ENCODE results near the gene DAP3.
"Not testable (repeated sequence)": the region's sequence is repeated elsewhere in the genome, so short reads cannot be mapped to it uniquely, and the experiment has no call there.

DAP3 gene

GRCh38 chr1:155687705-155688323 lies 1.1 kb upstream of the DAP3 start:
- not testable (repeated sequence) for DNase-seq (ENCODE audit: low read depth)

- peak; percentile 66 for DNase-seq (ENCODE audit: low read depth)
Observed at GRCh38 chr1:155688324-155689080, 389 bp upstream of the DAP3 start, which contains the start of gene YY1AP1. Gene YY1AP1 (minus strand): TSS chr1:155688774. CDS start chr1:155680436, 8,338 bp downstream.

GRCh38 chr1:155691992-155692528 lies 3.2 kb downstream of the DAP3 start:
- no peak for DNase-seq (ENCODE audit: low read depth)

- no peak for DNase-seq (ENCODE audit: low read depth)
Observed at GRCh38 chr1:155694167-155694566, 5.3 kb downstream of the DAP3 start.

GRCh38 chr1:155695072-155695471 lies 6.2 kb downstream of the DAP3 start:
- DNase-seq (ENCODE audit: low read depth), result no peak

GRCh38 chr1:155695608-155696007 lies 6.7 kb downstream of the DAP3 start:
- DNase-seq (ENCODE audit: low read depth), result no peak

- no peak for DNase-seq (ENCODE audit: low read depth)
Observed at GRCh38 chr1:155696524-155696923, 7.6 kb downstream of the DAP3 start.

- no peak for DNase-seq (ENCODE audit: low read depth)
Observed at GRCh38 chr1:155697046-155697445, 8.2 kb downstream of the DAP3 start.

GRCh38 chr1:155697616-155698015 lies 8.7 kb downstream of the DAP3 start:
- not testable (repeated sequence) for DNase-seq (ENCODE audit: low read depth)

- DNase-seq (ENCODE audit: low read depth), result no peak
Observed at GRCh38 chr1:155698382-155699038, 9.6 kb downstream of the DAP3 start.

- DNase-seq (ENCODE audit: low read depth), result not testable (repeated sequence)
Observed at GRCh38 chr1:155699062-155699461, 10.2 kb downstream of the DAP3 start.

GRCh38 chr1:155701675-155702074 lies 12.8 kb downstream of the DAP3 start:
- not testable (repeated sequence) for DNase-seq (ENCODE audit: low read depth)

GRCh38 chr1:155703216-155703615 lies 14.3 kb downstream of the DAP3 start:
- DNase-seq (ENCODE audit: low read depth), result no peak

- DNase-seq (ENCODE audit: low read depth), result not testable (repeated sequence)
Observed at GRCh38 chr1:155704414-155704813, 15.5 kb downstream of the DAP3 start.

- no peak for DNase-seq (ENCODE audit: low read depth)
Observed at GRCh38 chr1:155706139-155706538, 17.2 kb downstream of the DAP3 start.

- DNase-seq (ENCODE audit: low read depth), result no peak
Observed at GRCh38 chr1:155709391-155709790, 20.5 kb downstream of the DAP3 start.

- DNase-seq (ENCODE audit: low read depth), result not testable (repeated sequence)
Observed at GRCh38 chr1:155711457-155711856, 22.6 kb downstream of the DAP3 start.

GRCh38 chr1:155712636-155713035 lies 23.7 kb downstream of the DAP3 start:
- not testable (repeated sequence) for DNase-seq (ENCODE audit: low read depth)

GRCh38 chr1:155713075-155713474 lies 24.2 kb downstream of the DAP3 start:
- no peak for DNase-seq (ENCODE audit: low read depth)

- DNase-seq (ENCODE audit: low read depth), result not testable (repeated sequence)
Observed at GRCh38 chr1:155715056-155715455, 26.2 kb downstream of the DAP3 start.

- no peak for DNase-seq (ENCODE audit: low read depth)
Observed at GRCh38 chr1:155715777-155716176, 26.9 kb downstream of the DAP3 start.

GRCh38 chr1:155717041-155717440 lies 28.1 kb downstream of the DAP3 start:
- DNase-seq (ENCODE audit: low read depth), result no peak
